ENCODE data around the gene POLD3.

POLD3 gene

GRCh38 chr11:74604311-74604710, 11.9 kb downstream of the POLD3 start:
- intact Hi-C loops (cut with micrococcal nuclease) = no loop called here
- Mint-ChIP-seq H3K27me3 (no peaks in the 10 kb centered on the region), H3K27ac (no peak overlapping the region), H3K4me1 (ENCODE audit: low read depth) (peaks cover 15% of the 10 kb centered on the region), H3K36me3 (ENCODE audit: low read depth) (peaks cover 40% of the 10 kb centered on the region), H3K4me3 (no peak overlapping the region), H3K9me3 (no peaks in the 10 kb centered on the region)

DNA sequence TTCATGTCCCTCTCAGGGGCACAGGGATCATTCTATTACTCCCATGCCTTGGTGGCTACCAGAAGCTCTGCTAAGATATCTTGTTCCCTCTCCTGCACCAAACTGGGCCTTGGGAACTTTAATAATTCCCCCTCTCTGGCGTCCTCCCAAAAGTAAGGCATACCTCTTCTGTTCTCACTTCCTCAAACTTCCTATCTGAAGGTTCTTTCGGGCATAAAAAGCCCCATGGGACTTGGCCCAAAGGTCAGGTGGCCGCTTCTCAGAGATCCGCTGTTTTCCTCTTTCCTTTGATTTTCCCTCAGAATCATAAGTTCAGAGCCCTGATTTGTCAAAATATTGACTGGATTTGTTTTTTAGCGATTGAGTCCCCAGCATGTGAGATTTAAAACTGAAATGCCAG, 13.0 kb downstream of the POLD3 start:
- no peaks in the 10 kb centered on the region for H3K9me3 Mint-ChIP-seq
- H3K27me3 Mint-ChIP-seq = no peaks in the 10 kb centered on the region
- peaks cover 24% of the 10 kb centered on the region for H3K4me1 Mint-ChIP-seq (ENCODE audit: low read depth)
- no peak overlapping the region for H3K4me3 Mint-ChIP-seq
- H3K36me3 Mint-ChIP-seq (ENCODE audit: low read depth) = peaks cover 51% of the 10 kb centered on the region
- H3K27ac Mint-ChIP-seq = peak overlapping the region; percentile 59
- intact Hi-C loops (cut with micrococcal nuclease) = no loop called here

GRCh38 chr11:74608431-74608830, 16.0 kb downstream of the POLD3 start:
- intact Hi-C loops (cut with micrococcal nuclease) = no loop called here

DNA sequence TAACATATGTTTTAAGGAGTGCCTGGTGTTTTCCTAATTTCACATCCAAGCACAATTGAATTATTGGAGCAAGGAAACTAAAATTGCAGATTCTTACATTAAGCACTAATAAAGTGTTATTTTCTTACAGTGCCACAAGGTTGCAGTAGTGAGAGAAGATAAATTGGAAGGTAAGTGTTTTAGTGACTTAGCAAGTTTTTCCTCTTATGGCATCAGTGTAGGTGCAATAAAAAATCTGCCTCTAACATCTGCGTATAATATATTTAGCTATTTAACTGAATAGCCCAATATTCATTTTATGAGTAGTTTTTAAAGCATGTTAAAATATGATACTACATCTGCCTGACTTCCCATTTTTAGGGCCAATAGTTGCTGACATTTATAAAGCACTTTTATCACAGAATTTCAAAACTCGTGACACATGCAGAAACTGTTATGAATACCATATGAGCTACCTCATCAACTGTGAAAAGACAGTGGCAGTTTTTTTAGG, 19.0 kb downstream of the POLD3 start:
- H3K4me3 Mint-ChIP-seq = no peak overlapping the region
- H3K36me3 Mint-ChIP-seq (ENCODE audit: low read depth) = peaks cover 34% of the 10 kb centered on the region
- H3K4me1 Mint-ChIP-seq (ENCODE audit: low read depth) = peaks cover 14% of the 10 kb centered on the region
- H3K27ac Mint-ChIP-seq = peak overlapping the region; percentile 84
- no peaks in the 10 kb centered on the region for H3K27me3 Mint-ChIP-seq
- intact Hi-C loops (cut with micrococcal nuclease) = loop anchor here (5.0 kb wide), 1 partner anchor 116 kb away; no protein-coding TSS in a partner anchor
- no peaks in the 10 kb centered on the region for H3K9me3 Mint-ChIP-seq

More at GRCh38 chr11:74608431-74608830, 16.0 kb downstream of the POLD3 start:
- Mint-ChIP-seq H3K27me3 (no peaks in the 10 kb centered on the region), H3K9me3 (no peaks in the 10 kb centered on the region), H3K36me3 (ENCODE audit: low read depth) (peaks cover 54% of the 10 kb centered on the region), H3K4me3 (no peak overlapping the region), H3K4me1 (ENCODE audit: low read depth) (peaks cover 24% of the 10 kb centered on the region), H3K27ac (peak overlapping the region; percentile 59)

DNA sequence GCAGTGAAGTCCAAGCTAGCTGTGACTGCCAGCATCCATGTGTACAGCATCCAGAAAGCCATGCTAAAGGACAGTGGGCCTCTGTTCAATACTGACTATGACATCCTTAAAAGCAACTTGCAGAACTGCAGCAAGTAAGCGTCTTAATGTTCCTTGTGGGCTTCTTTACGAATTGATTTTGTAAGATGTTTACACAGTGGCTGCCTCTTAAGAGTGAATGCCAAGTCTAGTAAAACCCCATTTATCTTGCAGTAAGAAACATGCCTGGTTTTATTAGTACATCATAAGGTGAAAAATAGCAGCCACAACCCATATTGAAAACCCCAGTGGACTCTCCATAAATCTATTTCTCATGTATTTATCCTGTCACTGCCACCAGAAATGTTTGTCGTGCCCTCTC, 20.5 kb downstream of the POLD3 start:
- H3K4me1 Mint-ChIP-seq (ENCODE audit: low read depth) = peaks cover 15% of the 10 kb centered on the region
- intact Hi-C loops (cut with micrococcal nuclease) = loop anchor here (5.0 kb wide), 1 partner anchor 114 kb away; no protein-coding TSS in a partner anchor
- no peak overlapping the region for H3K4me3 Mint-ChIP-seq
- no peaks in the 10 kb centered on the region for H3K27me3 Mint-ChIP-seq
- no peak overlapping the region for H3K27ac Mint-ChIP-seq
- peaks cover 43% of the 10 kb centered on the region for H3K36me3 Mint-ChIP-seq (ENCODE audit: low read depth)
- H3K9me3 Mint-ChIP-seq = no peaks in the 10 kb centered on the region

- no peak overlapping the region for H3K27ac Mint-ChIP-seq
- H3K9me3 Mint-ChIP-seq = no peaks in the 10 kb centered on the region
- H3K4me1 Mint-ChIP-seq (ENCODE audit: low read depth) = peaks cover 8% of the 10 kb centered on the region
- no peak overlapping the region for H3K4me3 Mint-ChIP-seq
- H3K36me3 Mint-ChIP-seq (ENCODE audit: low read depth) = peaks cover 42% of the 10 kb centered on the region
- H3K27me3 Mint-ChIP-seq = no peaks in the 10 kb centered on the region
- intact Hi-C loops (cut with micrococcal nuclease) = loop anchor here (2.0 kb wide), 1 partner anchor 69 kb away; no protein-coding TSS in a partner anchor
Measured at GRCh38 chr11:74615311-74615710, 22.9 kb downstream of the POLD3 start.

GRCh38 chr11:74615988-74616387, 23.6 kb downstream of the POLD3 start:
- Mint-ChIP-seq H3K4me1 (ENCODE audit: low read depth) (peaks cover 7% of the 10 kb centered on the region), H3K36me3 (ENCODE audit: low read depth) (peaks cover 44% of the 10 kb centered on the region)

GRCh38 chr11:74620531-74620930, 28.1 kb downstream of the POLD3 start:
- H3K9me3 Mint-ChIP-seq = no peaks in the 10 kb centered on the region
- no peaks in the 10 kb centered on the region for H3K27me3 Mint-ChIP-seq
- H3K4me1 Mint-ChIP-seq (ENCODE audit: low read depth) = peaks cover 7% of the 10 kb centered on the region
- H3K36me3 Mint-ChIP-seq (ENCODE audit: low read depth) = peaks cover 66% of the 10 kb centered on the region
- H3K27ac Mint-ChIP-seq = no peak overlapping the region
- intact Hi-C loops (cut with micrococcal nuclease) = no loop called here
- H3K4me3 Mint-ChIP-seq = no peak overlapping the region

More at GRCh38 chr11:74615988-74616387, 23.6 kb downstream of the POLD3 start:
- no peak overlapping the region for H3K4me3 Mint-ChIP-seq
- no peaks in the 10 kb centered on the region for H3K9me3 Mint-ChIP-seq
- intact Hi-C loops (cut with micrococcal nuclease) = loop anchor here (2.0 kb wide), 1 partner anchor 69 kb away; no protein-coding TSS in a partner anchor
- H3K27ac Mint-ChIP-seq = no peak overlapping the region
- no peaks in the 10 kb centered on the region for H3K27me3 Mint-ChIP-seq

- intact Hi-C loops (cut with micrococcal nuclease) = no loop called here
- peak overlapping the region; percentile 41 for H3K27ac Mint-ChIP-seq
Measured at GRCh38 chr11:74626130-74626529, 33.7 kb downstream of the POLD3 start.

GRCh38 chr11:74626604-74627003, 34.2 kb downstream of the POLD3 start:
- H3K36me3 Mint-ChIP-seq (ENCODE audit: low read depth) = peaks cover 40% of the 10 kb centered on the region
- H3K27me3 Mint-ChIP-seq = no peaks in the 10 kb centered on the region
- no peaks in the 10 kb centered on the region for H3K9me3 Mint-ChIP-seq
- intact Hi-C loops (cut with micrococcal nuclease) = no loop called here
- H3K4me3 Mint-ChIP-seq = no peak overlapping the region
- peak overlapping the region; percentile 41 for H3K27ac Mint-ChIP-seq
- H3K4me1 Mint-ChIP-seq (ENCODE audit: low read depth) = peaks cover 35% of the 10 kb centered on the region

More at GRCh38 chr11:74626130-74626529, 33.7 kb downstream of the POLD3 start:
- H3K27me3 Mint-ChIP-seq = no peaks in the 10 kb centered on the region
- H3K4me1 Mint-ChIP-seq (ENCODE audit: low read depth) = peaks cover 30% of the 10 kb centered on the region
- H3K36me3 Mint-ChIP-seq (ENCODE audit: low read depth) = peaks cover 42% of the 10 kb centered on the region
- no peak overlapping the region for H3K4me3 Mint-ChIP-seq
- H3K9me3 Mint-ChIP-seq = no peaks in the 10 kb centered on the region

GRCh38 chr11:74627381-74627780, 35.0 kb downstream of the POLD3 start:
- no peak overlapping the region for H3K27ac Mint-ChIP-seq
- no peaks in the 10 kb centered on the region for H3K9me3 Mint-ChIP-seq
- no peak overlapping the region for H3K4me3 Mint-ChIP-seq
- peaks cover 39% of the 10 kb centered on the region for H3K36me3 Mint-ChIP-seq (ENCODE audit: low read depth)
- no peaks in the 10 kb centered on the region for H3K27me3 Mint-ChIP-seq
- intact Hi-C loops (cut with micrococcal nuclease) = no loop called here
- peaks cover 39% of the 10 kb centered on the region for H3K4me1 Mint-ChIP-seq (ENCODE audit: low read depth)

DNA sequence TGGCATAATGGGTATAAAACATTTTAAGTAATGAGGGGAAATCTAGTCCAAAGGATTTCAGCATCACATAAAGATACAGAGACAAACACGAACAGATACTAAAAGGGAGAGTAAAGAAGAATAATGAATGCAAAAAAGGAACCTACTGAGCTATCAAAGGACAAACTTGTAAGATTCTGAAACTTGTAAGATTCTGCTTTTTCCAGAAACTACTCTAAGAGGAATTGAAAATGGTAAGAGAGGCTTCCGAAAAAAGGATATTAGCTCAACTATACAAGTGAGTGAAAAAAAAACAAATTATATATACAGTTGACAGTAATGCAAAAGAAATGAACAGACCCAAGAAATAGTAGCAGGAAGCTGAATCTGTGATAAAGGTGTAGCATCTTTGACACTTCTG, 37.7 kb downstream of the POLD3 start:
- peaks cover 62% of the 10 kb centered on the region for H3K4me1 Mint-ChIP-seq (ENCODE audit: low read depth)
- H3K9me3 Mint-ChIP-seq = no peaks in the 10 kb centered on the region
- intact Hi-C loops (cut with micrococcal nuclease) = no loop called here
- H3K36me3 Mint-ChIP-seq (ENCODE audit: low read depth) = peaks cover 55% of the 10 kb centered on the region
- peak overlapping the region; percentile 81 for H3K27ac Mint-ChIP-seq
- H3K27me3 Mint-ChIP-seq = no peaks in the 10 kb centered on the region
- H3K4me3 Mint-ChIP-seq = peak overlapping the region; percentile 39

DNA sequence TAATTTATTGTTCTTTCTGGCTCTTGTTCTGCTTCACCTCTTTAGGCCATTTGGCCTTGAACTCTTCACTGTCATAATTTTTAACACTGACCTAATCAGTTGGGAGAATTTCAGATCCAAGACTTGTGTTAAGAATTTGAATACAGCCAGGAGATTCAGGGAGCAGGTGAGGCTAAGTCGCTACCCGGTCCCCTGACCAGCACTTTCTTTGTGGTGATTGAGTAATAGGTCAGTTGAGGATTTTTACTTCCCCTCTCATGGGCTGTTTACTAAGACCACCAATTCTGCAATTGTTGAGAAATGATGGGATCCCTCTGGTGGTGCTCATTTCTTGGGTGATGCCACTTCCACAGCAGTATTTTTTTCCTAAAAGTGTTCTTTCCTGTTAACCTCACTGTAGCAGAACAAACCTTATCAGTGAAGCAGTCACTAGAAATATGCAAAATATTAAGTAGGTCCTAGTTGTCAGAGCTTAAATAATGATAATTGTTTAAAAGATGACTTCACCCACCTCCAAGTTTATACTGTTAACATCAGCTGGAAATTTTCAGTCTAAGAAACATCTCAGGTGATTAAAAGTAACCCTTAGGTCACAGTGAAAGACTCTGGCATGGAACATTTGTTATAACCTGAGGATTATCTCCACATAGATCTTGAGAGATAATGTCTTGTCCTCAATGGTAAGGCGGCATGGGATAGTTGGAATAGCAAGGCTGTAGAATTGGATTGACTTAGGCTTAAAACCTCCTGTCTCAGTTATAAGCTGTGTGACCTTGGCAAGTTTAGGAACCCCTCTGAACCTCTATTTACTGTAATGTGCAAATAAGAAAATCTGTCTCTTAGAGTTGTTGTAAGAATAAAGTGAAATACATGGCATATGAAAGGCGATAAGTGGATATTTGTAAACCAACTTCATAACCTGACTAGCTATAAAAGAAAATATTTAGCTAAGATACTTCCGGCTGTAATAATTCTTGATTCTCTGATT, 41.3 kb downstream of the POLD3 start:
- H3K27ac Mint-ChIP-seq = peak overlapping the region; percentile 62
- H3K9me3 Mint-ChIP-seq = no peaks in the 10 kb centered on the region
- H3K27me3 Mint-ChIP-seq = no peaks in the 10 kb centered on the region
- intact Hi-C loops (cut with micrococcal nuclease) = no loop called here
- H3K36me3 Mint-ChIP-seq (ENCODE audit: low read depth) = peaks cover 75% of the 10 kb centered on the region
- H3K4me1 Mint-ChIP-seq (ENCODE audit: low read depth) = peaks cover 79% of the 10 kb centered on the region
- no peak overlapping the region for H3K4me3 Mint-ChIP-seq

GRCh38 chr11:74634537-74634936, 42.2 kb downstream of the POLD3 start:
- intact Hi-C loops (cut with micrococcal nuclease) = no loop called here

More at GRCh38 chr11:74634537-74634936, 42.2 kb downstream of the POLD3 start:
- no peak overlapping the region for H3K27ac Mint-ChIP-seq
- no peaks in the 10 kb centered on the region for H3K27me3 Mint-ChIP-seq
- no peak overlapping the region for H3K4me3 Mint-ChIP-seq
- H3K9me3 Mint-ChIP-seq = no peaks in the 10 kb centered on the region
- H3K4me1 Mint-ChIP-seq (ENCODE audit: low read depth) = peaks cover 75% of the 10 kb centered on the region
- peaks cover 75% of the 10 kb centered on the region for H3K36me3 Mint-ChIP-seq (ENCODE audit: low read depth)

All from dendritic cell treated with granulocyte-macrophage colony-stimulating factor and Interleukin-4, amounts not matched to agents 40 ng/mL and 50 ng/mL, for 4 days (primary cell).